RWPE2 (cell line): ENCODE data around the gene IQUB.

ENCODE experiments used
- ATAC-seq: fragments of 200-7000 bp; cut with Tn5 transposase; 3 replicates; pipeline ENCODE4 v1.9.1; 2021; ENCODE audit warnings: low read depth
- DNase-seq: peaks from one replicate; pipeline ENCODE4 v3.0.0-alpha.2; 2020; ENCODE audit warnings: low spot score
- H3K27ac ChIP-seq: fragments of 450-650 bp; 2 replicates; pipeline ENCODE4 v1.5.1; 2017; ENCODE audit warnings: mild to moderate bottlenecking; ENCODE audit not compliant: poor library complexity, severe bottlenecking
- H3K27me3 ChIP-seq: fragments of 250-450 bp; sonication (Bioruptor Pico); 2 replicates; pipeline ENCODE4 v1.5.1; 2021; ENCODE audit warnings: mild to moderate bottlenecking, moderate library complexity; ENCODE audit not compliant: insufficient read depth, poor library complexity, severe bottlenecking
- H3K36me3 ChIP-seq: fragments of 250-450 bp; sonication (Bioruptor Pico); 2 replicates; pipeline ENCODE4 v1.5.1; 2020; ENCODE audit warnings: low read depth, mild to moderate bottlenecking, moderate library complexity
- H3K4me1 ChIP-seq: fragments of 250-450 bp; sonication (Bioruptor Pico); 2 replicates; pipeline ENCODE4 v1.5.1; 2021; ENCODE audit warnings: mild to moderate bottlenecking, moderate library complexity; ENCODE audit not compliant: insufficient read depth, poor library complexity, severe bottlenecking
- H3K4me3 ChIP-seq: fragments of 250-450 bp; sonication (Bioruptor Pico); 2 replicates; pipeline ENCODE4 v1.5.1; 2021; ENCODE audit warnings: mild to moderate bottlenecking, moderate library complexity; ENCODE audit not compliant: severe bottlenecking
- H3K9me3 ChIP-seq: fragments of 250-450 bp; sonication (Bioruptor Pico); 2 replicates; pipeline ENCODE4 v1.5.1; 2021; ENCODE audit warnings: mild to moderate bottlenecking, moderate library complexity; ENCODE audit not compliant: severe bottlenecking
- TF ChIP-seq, protein P1 (sequence below): fragments of 450-650 bp; IDR thresholded peaks from one replicate; pipeline ENCODE4 v1.5.1; 2017; ENCODE audit warnings: mild to moderate bottlenecking, moderate library complexity; ENCODE audit not compliant: poor library complexity, severe bottlenecking

Gene IQUB

DNA sequence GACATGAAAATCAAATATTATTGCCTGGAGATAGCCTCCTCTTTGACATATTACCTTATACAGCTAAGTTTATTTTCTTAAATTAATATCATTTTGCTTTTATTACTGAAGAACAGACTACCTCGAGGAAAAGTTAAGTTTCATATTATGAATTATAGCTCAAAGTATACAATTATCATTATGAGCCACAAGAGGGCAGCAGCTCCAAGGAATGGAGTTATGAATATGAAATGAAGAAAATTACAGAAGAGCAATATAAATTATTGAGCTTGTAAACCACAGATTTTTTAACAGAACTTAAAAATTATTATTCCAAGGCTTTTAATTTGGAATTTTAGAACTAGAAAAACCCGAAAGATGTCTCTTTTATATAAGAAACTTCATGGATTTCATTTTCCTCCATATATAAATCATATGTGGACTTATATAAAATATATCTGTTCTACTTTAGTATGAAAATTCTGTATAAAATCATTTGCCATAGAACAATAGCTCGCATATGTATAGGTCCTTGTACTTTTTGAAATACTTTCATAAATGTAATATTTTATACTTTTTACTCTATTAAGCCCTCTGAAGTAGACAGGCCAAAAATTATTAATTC lies 40.1 kb downstream of the IQUB start:
- Histone ChIP-seq H3K4me1 (peaks cover 3% of the 10 kb centered on the region), H3K27ac (no peak overlapping the region), H3K4me3 (no peak overlapping the region), H3K36me3 (no peaks in the 10 kb centered on the region), H3K9me3 (no peaks in the 10 kb centered on the region), H3K27me3 (no peaks in the 10 kb centered on the region)
- TF ChIP-seq, protein P1, sequence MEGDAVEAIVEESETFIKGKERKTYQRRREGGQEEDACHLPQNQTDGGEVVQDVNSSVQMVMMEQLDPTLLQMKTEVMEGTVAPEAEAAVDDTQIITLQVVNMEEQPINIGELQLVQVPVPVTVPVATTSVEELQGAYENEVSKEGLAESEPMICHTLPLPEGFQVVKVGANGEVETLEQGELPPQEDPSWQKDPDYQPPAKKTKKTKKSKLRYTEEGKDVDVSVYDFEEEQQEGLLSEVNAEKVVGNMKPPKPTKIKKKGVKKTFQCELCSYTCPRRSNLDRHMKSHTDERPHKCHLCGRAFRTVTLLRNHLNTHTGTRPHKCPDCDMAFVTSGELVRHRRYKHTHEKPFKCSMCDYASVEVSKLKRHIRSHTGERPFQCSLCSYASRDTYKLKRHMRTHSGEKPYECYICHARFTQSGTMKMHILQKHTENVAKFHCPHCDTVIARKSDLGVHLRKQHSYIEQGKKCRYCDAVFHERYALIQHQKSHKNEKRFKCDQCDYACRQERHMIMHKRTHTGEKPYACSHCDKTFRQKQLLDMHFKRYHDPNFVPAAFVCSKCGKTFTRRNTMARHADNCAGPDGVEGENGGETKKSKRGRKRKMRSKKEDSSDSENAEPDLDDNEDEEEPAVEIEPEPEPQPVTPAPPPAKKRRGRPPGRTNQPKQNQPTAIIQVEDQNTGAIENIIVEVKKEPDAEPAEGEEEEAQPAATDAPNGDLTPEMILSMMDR = peak; percentile 93
- ATAC-seq = no peak
- no peak for DNase-seq

- H3K27me3 ChIP-seq = no peaks in the 10 kb centered on the region
- no peak overlapping the region for H3K4me3 ChIP-seq
- no peaks in the 10 kb centered on the region for H3K36me3 ChIP-seq
- no peak overlapping the region for H3K27ac ChIP-seq
- DNase-seq (no peak), ATAC-seq (peak; percentile 68; the same call in 2 of the 3 replicates)
- H3K9me3 ChIP-seq = no peaks in the 10 kb centered on the region
- peaks cover 3% of the 10 kb centered on the region for H3K4me1 ChIP-seq
- TF ChIP-seq, protein P1 = no peak
Observed at GRCh38 chr7:123492485-123492884, 41.9 kb downstream of the IQUB start.

- Histone ChIP-seq H3K4me3 (no peak overlapping the region), H3K36me3 (no peaks in the 10 kb centered on the region), H3K27me3 (peaks cover 3% of the 10 kb centered on the region), H3K27ac (no peak overlapping the region), H3K4me1 (no peaks in the 10 kb centered on the region), H3K9me3 (no peaks in the 10 kb centered on the region)
- DNase-seq (no peak), ATAC-seq (no peak)
- TF ChIP-seq, protein P1 = no peak
Observed at GRCh38 chr7:123485721-123486120, 48.7 kb downstream of the IQUB start.

DNA sequence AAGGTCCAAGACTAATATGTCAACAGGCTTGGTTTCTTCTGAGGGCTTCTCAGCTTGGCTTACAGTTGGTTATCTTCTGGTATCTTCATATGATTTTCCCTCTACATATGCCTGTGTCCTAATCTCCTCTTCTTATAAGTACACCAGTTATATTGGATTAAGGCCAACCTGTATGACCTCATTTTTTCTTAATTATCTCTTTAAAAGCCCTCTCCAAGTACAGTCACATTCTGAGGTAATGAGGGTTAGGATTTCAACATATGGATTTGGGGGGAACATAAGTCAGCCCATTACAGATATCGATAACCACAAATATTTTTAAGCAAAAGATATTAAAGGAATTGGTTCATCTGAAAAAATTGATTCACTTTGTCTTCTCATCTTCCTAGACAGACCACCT lies 49.2 kb downstream of the IQUB start:
- DNase-seq (no peak), ATAC-seq (no peak)
- TF ChIP-seq, protein P1 = no peak
- Histone ChIP-seq H3K9me3 (no peaks in the 10 kb centered on the region), H3K27ac (no peak overlapping the region), H3K36me3 (no peaks in the 10 kb centered on the region), H3K27me3 (peaks cover 3% of the 10 kb centered on the region), H3K4me1 (no peaks in the 10 kb centered on the region), H3K4me3 (no peak overlapping the region)

DNA sequence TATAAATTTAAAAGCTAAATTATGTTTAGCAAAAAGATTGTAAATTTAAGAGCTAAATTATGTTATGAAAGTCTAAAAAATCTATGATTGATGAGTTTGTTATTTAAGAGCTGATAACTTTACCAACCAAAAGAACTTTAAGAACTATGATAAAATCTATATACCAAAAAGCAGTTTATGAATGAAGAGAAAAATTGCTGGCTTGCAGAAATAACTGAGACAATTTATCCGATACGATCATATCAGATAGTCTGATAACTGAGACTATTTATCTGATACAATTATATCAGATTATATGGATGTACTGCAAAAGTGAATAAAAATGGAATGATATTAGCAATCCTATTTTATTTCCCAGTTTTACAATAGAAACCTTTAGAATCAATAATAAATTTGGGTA lies 50.2 kb downstream of the IQUB start:
- H3K27me3 ChIP-seq = peaks cover 3% of the 10 kb centered on the region
- H3K4me1 ChIP-seq = no peaks in the 10 kb centered on the region
- ATAC-seq = no peak
- H3K9me3 ChIP-seq = no peaks in the 10 kb centered on the region
- no peaks in the 10 kb centered on the region for H3K36me3 ChIP-seq
- TF ChIP-seq, protein P1 = no peak
- DNase-seq = no peak
- H3K4me3 ChIP-seq = no peak overlapping the region
- H3K27ac ChIP-seq = no peak overlapping the region
